LNCaP clone FGC (cell line): ENCODE data around the gene TSPAN5.

Experiments used
- DNase-seq: peaks from one replicate; pipeline ENCODE4 v3.0.0-alpha.2; 2011; ENCODE audit warnings: low read depth
- H3K4me3 ChIP-seq: 2 replicates; pipeline ENCODE4 v1.5.1; 2011; ENCODE audit warnings: mild to moderate bottlenecking, low read depth, low read length, control low read depth
- CTCF ChIP-seq: IDR thresholded peaks from 2 replicates; pipeline ENCODE4 v1.5.1; 2012; ENCODE audit warnings: mild to moderate bottlenecking; ENCODE audit not compliant: control insufficient read depth, insufficient read depth; ENCODE audit errors: extremely low read depth

Gene TSPAN5

GRCh38 chr4:98530572-98530971 lies 127.8 kb downstream of the TSPAN5 start:
- TF ChIP-seq CTCF = no peak
- no peak for DNase-seq
- no peak overlapping the region for H3K4me3 ChIP-seq

GRCh38 chr4:98529970-98530569 lies 128.3 kb downstream of the TSPAN5 start:
- no peak for DNase-seq
- H3K4me3 ChIP-seq = no peak overlapping the region
- no peak for TF ChIP-seq CTCF

DNA sequence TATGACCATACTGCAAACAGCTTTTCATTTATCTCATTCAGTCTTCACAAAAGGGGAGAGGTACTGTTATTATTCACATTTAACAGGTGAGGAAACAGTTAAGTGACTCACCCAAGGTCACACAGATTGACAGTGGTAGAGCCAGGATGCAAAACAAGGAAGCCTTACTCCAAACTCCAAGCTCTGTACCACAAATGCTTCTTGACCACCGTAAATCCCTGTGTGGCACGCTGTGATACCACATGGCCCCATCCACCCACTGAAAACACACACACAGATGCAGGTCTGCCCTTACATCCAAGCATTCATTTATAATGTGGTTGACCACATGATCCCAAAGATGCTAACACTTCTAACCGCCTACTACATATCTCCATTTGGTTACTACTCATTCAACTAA lies 129.5 kb downstream of the TSPAN5 start:
- DNase-seq = no peak
- TF ChIP-seq CTCF = no peak
- no peak overlapping the region for H3K4me3 ChIP-seq

DNA sequence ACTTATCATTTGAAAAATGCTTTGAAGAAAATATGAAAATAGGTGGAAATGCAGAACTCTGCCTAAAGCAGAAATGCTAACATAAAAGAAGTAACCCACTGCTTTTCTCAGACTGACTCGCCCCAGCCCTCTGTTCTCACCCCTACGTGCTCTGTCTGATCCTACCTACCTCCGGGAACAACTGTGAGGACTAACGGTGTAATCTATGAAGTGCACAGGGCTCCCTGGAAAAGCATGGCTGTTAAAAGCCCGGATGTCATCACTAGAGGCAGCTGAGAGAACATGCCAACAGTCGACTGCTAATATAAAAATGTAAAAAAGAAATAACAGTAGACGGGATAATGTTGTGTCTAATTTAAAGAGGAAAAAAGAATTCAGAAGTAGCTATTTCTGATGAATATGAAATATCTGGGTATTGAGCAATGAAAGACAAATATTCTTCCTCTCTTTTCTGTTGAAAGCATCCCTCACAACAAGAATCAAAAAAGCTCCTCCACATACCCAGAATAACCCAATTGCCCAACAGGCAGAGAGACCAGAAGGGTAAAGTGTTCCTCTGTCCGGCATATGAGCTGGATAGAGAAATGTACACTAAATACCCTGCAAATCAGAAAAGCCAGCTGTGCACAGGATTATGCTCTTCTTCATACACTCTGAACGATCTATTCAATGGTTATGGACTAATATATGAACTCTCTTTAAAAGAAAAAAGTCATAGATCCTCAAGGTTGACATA lies 130.7 kb downstream of the TSPAN5 start:
- DNase-seq = no peak

DNA sequence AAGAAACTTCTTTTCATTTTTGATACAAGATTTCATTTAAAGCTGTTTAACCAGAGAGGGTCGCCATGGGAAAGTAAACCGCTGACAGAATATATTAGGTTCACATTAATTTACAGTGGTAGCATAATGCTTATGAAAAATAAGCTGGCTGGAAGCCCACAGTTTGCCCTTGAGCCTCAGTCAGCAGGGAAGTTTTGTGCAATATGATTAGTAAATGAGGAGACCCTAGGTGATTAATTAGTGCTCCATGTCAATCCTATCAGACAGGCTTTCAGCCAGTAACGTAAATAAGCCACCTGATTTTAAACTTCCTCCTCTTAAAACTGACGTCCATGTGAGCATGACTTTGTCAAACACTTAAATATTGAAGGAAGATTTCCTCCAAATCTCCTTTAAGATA lies 134.2 kb downstream of the TSPAN5 start:
- no peak for DNase-seq
- no peak overlapping the region for H3K4me3 ChIP-seq
- no peak for TF ChIP-seq CTCF

More for the DNA sequence above, 130.7 kb downstream of the TSPAN5 start:
- no peak for TF ChIP-seq CTCF
- H3K4me3 ChIP-seq = no peak overlapping the region

- TF ChIP-seq CTCF = no peak
- no peak overlapping the region for H3K4me3 ChIP-seq
- no peak for DNase-seq
These were observed 135.6 kb downstream of the TSPAN5 start for GRCh38 chr4:98522636-98523395.
